ENCODE measurements around the gene PRDM11.

DNA sequence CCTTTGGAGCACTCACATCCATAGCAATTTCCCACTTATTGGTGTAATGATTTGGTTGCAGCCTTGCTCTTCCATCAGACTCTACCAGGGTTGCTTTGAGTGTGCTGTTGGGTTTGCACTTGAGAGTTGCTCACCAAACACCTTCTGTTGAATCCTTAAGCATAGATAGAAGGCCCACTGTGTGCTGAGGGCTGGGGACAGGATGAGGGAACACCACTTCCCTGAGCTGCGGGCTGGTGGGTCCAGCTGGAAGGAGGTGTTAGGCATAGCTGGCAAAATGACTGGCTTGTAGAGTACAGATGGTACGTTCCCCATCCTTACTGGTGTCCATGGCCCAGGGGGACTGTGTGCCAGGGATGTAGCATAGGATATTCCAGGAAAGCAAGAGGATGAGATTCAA is 3.9 kb downstream of the PRDM11 start:
- TF ChIP-seq EZH2phosphoT487 (IDR thresholded peaks at IDR 0.05; ENCODE audit: insufficient read depth, low read depth): no peak
- no peak for TF ChIP-seq EZH2 (IDR thresholded peaks at IDR 0.05; ENCODE audit: insufficient read depth, poor library complexity, severe bottlenecking)
